HS-5 (cell line): Measurements from ENCODE around the gene KCNK6.
"Not testable (repeated sequence)": the region's sequence is repeated elsewhere in the genome, so short reads cannot be mapped to it uniquely, and the experiment has no call there.

Source experiments
- DNase-seq: peaks from one replicate; pipeline ENCODE4 v3.0.0-alpha.2; 2012; ENCODE audit warnings: low read depth

The KCNK6 gene

GRCh38 chr19:38324431-38324830, 4.8 kb downstream of the KCNK6 start:
- DNase-seq = no peak

DNA sequence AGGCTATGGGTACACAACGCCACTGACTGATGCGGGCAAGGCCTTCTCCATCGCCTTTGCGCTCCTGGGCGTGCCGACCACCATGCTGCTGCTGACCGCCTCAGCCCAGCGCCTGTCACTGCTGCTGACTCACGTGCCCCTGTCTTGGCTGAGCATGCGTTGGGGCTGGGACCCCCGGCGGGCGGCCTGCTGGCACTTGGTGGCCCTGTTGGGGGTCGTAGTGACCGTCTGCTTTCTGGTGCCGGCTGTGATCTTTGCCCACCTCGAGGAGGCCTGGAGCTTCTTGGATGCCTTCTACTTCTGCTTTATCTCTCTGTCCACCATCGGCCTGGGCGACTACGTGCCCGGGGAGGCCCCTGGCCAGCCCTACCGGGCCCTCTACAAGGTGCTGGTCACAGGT, 6.9 kb downstream of the KCNK6 start:
- no peak for DNase-seq

DNA sequence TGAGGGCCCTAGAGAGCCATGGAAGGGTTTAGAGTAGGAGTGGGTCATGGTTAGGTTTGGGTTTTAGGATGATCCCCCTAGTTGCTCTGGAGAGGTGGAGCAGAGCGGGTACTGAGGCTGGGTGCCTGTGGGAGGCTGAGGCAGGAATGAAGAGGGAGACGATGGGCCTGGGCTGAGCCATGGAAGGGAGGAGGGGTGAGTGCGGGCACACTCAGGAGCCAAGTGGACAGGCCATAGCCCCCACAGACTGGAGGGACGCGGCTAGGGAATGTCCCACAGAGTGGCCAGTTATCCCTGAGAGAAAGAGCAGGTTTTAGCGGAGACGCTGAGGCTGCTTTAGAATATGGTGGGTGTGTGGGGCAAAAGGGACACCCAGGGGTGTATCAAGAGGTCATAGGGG, 10.0 kb downstream of the KCNK6 start:
- no peak for DNase-seq

- no peak for DNase-seq
These were observed 12.1 kb downstream of the KCNK6 start for GRCh38 chr19:38331728-38332127.

GRCh38 chr19:38333245-38333644, 13.6 kb downstream of the KCNK6 start:
- DNase-seq = no peak

DNA sequence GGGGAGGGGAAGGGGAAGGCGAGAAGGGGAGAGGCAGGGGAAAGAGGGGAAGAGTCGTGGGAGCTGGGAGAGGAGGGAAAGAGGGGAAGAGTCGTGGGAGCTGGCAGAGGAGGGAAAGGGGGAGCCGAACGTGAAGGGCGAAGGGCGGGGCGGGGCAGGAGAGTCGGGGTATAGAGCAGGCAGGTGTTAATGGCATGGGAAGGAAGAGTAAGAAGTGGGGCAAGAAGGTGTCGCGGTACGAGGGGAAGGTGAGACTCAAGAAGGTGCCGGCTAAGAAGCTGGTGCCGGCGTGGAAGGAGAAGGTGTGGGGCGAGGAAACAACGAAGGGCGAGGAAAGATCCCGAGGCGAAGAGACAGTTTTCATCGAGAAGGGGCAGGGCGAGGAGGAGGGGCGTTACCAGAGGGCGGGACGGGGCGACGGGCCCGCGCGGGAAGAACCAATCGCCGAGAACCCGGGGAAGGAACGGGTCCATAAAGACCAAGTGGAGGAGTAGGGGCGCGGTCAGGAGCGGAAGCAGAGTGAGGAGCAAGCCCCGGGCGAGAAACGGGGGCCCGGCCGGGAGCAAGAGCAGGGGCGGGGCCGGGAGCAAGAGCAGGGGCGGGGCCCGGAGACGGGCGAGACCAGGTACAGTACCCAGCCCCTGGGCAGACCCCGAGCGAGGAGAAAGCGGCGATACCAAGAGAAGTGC, 16.4 kb downstream of the KCNK6 start:
- peak; percentile 81 for DNase-seq

GRCh38 chr19:38336638-38337359, 17.2 kb downstream of the KCNK6 start:
- peak; percentile 69 for DNase-seq

- DNase-seq = no peak
These were observed 17.7 kb downstream of the KCNK6 start for GRCh38 chr19:38337360-38337653.

DNA sequence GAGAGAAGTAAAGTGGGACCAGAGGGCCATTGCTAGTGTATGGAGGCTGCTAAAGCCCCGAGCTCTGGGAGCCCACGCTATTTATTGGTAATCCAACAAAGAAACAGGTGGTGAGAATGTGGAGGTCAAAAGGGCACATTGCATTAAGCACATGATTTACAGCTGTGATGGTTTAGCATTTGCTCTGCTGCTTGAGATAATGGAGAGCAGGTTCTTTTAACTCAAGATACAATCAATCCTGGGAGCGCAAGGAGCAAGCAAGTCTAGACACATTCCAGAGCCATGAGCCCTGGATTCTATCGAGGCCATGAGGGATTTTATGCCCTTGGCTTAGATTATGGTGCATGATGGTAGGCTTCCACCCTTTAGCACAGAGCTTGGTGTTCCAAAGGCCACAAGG, 19.4 kb downstream of the KCNK6 start:
- DNase-seq = not testable (repeated sequence)

DNA sequence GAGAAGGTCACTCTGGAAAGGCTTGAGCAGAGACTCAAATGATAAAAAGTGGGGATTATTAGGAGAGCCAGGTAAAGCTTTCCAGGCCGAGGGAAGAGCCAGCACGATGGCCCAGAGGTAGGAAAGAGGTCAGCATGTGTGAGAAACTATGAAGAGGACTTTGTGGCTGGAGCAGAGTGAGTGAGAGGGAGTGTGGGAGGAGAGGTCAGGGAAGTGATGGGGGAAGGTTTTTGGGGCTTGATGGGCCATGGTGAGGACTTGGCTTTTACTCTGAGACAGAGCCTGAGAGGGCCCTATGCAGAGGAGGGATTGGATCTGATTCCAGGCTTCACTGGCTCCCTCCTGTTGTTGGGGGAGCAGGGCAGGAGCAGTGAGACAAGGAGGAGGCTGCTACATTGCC, 21.3 kb downstream of the KCNK6 start:
- DNase-seq = no peak

- no peak for DNase-seq
These were observed 27.2 kb downstream of the KCNK6 start for GRCh38 chr19:38346837-38347236.

DNA sequence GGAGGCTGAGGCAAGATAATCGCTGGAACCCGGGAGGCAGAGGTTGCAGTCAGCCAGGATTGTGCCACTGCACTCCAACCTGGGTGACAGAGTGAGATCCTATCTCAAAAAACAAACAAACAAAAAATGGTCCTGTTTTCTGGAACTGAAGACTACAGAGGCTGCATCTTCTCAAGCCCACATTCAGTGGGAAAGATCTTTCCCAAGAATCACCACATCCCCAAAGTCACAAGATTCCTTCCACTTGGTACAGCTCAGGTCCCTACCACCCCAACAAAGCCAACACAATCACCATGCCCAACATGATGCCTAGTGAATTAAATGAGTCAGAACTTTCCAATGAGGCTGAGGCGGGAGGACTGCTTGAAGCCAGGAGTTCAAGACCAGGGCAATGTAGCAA, 31.2 kb downstream of the KCNK6 start:
- no peak for DNase-seq

DNA sequence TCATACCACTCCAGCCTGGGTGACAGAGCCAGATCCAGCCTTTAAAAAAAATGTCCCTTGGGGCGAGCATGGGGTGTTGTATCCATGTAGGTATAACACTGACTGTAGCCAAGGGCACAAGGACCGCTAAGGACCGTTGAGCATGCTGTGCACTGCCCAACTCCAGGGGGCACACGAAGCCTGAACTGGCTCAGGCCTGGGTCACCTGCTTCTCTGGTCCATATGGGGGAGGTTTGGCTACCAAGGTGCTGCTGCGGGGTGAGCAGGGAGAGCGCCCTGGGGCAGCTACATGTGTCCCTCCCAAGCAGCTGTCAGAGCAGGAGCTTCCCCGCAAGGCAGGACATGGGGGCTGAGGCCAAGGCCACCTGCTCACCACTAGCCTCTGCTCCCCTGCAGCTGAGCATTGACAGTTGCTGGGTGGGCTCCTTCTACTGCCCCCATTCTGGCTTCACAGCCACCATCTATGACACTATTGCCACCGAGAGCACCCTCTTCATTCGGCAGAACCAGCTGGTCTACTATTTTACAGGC, 32.3 kb downstream of the KCNK6 start:
- no peak for DNase-seq

DNA sequence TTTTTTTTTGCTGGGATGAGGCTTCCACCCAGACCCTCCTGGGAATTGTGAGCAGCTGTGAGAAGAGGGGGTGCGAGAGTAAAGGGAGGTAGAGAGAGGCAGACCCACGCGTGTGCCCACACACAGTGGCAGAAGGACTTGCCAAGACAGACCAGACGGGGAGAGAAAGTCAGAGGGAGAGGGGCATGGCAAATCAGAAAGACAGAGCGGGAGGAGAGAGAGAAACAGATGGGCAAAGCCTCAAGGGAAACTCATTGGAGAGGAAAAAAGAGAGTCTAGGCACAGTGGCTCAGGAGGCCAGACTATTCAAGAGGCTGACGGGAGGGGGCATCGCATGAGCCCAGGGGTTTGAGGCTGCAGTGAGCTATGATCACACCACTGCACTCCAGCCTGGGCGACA, 33.0 kb downstream of the KCNK6 start:
- DNase-seq = no peak

GRCh38 chr19:38355728-38356725, 36.4 kb downstream of the KCNK6 start:
- DNase-seq = no peak

- DNase-seq = no peak
These were observed 38.4 kb downstream of the KCNK6 start for GRCh38 chr19:38358071-38358470.

DNA sequence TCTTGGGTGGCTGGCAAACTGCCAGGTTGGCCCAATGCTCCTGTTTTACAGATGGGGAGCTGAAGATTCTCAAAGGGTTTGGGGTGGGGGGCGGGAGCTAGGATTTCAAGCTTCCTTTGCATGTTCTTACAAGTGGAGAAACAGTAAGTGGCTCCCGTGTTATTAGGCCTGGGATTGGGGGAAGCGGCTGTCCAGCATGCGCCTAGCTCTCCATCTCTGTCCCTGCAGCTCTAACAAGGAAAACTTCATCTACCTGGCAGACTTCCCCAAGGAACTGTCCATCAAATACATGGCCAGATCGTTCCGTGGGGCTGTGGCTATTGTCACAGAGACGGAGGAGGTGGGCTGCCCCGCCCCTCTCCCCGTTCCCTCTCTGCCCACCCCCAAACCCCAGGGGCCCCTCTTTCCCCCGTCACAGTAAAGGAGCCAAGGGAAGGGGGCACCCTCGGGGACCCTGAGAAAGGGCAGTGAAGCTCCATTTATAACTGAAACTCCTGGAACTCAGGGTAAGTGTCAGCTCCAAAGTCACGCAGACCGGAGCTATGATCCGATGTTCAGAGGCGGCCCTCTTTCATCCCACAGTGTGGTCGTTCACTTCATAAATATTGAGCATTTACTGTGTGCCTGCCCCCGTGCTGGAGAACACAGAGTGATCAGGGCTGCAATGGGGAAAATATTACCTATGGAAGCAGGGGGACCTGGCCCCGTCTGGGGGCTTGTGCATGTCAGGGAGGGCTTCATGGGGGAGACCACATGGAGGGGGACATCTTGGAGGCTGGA, 39.8 kb downstream of the KCNK6 start:
- no peak for DNase-seq

DNA sequence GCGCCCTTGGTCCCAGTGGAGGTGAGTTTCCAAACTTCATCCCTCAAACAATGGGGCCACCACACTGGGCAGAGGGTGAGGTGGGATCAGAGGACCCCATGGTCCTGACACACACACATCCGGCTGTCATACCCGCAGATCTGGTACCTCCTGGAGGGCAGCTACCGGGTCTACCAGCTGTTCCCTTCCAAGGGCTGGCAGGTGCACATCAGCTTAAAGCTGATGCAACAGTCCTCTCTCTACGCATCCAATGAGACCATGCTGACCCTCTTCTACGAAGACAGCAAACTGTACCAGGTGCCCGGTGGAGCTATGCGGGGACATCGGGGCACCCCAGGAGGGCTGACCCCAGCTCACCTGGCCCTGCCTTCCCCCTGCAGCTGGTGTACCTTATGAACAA, 40.7 kb downstream of the KCNK6 start:
- no peak for DNase-seq

GRCh38 chr19:38360839-38361631, 41.4 kb downstream of the KCNK6 start:
- DNase-seq = no peak

GRCh38 chr19:38361633-38362075, 42.0 kb downstream of the KCNK6 start:
- no peak for DNase-seq
